Measurements from ENCODE around the gene DVL2. TPM values are rescaled to one million over a fixed set of nuclear protein-coding genes. Genes with fewer than 3 reads are reported as not detected.

The DVL2 gene
- total and polyA plus RNA-seq, 11 donors: 13.0 to 28.6 (median 17.2) TPM

- peaks cover 4 to 49% (median 21%) of the 10 kb centered on the region in 12 donors for H3K4me1 ChIP-seq
Measured at GRCh38 chr17:7281953-7282751, 47.8 kb upstream of the DVL2 start.

DNA sequence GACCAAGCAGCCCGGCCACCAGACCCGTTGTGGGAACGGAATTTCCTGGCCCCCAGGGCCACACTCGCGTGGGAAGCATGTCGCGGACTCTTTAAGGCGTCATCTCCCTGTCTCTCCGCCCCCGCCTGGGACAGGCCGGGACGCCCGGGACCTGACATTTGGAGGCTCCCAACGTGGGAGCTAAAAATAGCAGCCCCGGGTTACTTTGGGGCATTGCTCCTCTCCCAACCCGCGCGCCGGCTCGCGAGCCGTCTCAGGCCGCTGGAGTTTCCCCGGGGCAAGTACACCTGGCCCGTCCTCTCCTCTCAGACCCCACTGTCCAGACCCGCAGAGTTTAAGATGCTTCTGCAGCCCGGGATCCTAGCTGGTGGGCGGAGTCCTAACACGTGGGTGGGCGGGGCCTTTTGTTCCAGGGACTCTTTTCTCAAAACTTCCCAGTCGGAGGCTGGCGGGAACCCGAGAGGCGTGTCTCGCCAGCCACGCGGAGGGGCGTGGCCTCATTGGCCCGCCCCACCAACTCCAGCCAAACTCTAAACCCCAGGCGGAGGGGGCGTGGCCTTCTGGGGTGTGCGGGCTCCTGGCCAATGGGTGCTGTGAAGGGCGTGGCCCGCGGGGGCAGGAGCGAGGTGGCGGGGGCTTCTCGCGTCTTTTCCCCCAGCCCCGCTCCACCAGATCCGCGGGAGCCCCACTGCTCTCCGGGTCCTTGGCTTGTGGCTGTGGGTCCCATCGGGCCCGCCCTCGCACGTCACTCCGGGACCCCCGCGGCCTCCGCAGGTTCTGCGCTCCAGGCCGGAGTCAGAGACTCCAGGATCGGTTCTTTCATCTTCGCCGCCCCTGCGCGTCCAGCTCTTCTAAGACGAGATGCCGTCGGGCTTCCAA lies 47.0 kb upstream of the DVL2 start, which contains the start of gene SLC2A4:
Gene SLC2A4, plus strand, starts transcription at position 645 of the 879 bp plus-strand sequence. Its CDS starts 217 bp downstream, at position 862.
- peak; percentile 93 to 97 (median 96) for DNase-seq
- peaks cover 4 to 49% (median 21%) of the 10 kb centered on the region in 12 donors for H3K4me1 ChIP-seq
- peaks cover 0 to 29% (median 8%) of the 10 kb centered on the region in 9 donors for H3K36me3 ChIP-seq
- intact Hi-C loops (cut with DNase I): loop anchor here in 8 of 10 donors (1.0 to 10.0 kb wide), 6 partner anchors 15 to 66 kb away; partner anchors contain the start of gene ELP5 (in 1 of the 8)
- H3K27me3 ChIP-seq: peaks cover 0 to 24% (median 3%) of the 10 kb centered on the region in 9 donors
- H3K4me3 ChIP-seq: peak within 1 kb of the TSS; percentile 19 to 76 (median 64)
- TF ChIP-seq CTCF (IDR thresholded peaks at IDR 0.05): no peak
- peak; percentile 48 to 53 for TF ChIP-seq POLR2A (IDR thresholded peaks at IDR 0.05)
- ATAC-seq: peak; percentile 73 to 84 (median 80)
- peak within 1 kb of the TSS; percentile 90 to 99 (median 96) for H3K27ac ChIP-seq
- WGBS, 4 donors: 0% methylated on average over 43 to 71 of the region's 71 CpGs; no CpG with 5 or more reads in 1 of the 4 donors
- no peaks in the 10 kb centered on the region for H3K9me3 ChIP-seq

More at GRCh38 chr17:7281953-7282751, 47.8 kb upstream of the DVL2 start:
- WGBS, 4 donors: 0 to 7% (median 2%) methylated on average over 21 to 43 of the region's 43 CpGs
- Histone ChIP-seq H3K27me3 (peaks cover 0 to 24% (median 3%) of the 10 kb centered on the region in 9 donors), H3K36me3 (peaks cover 0 to 37% (median 8%) of the 10 kb centered on the region in 9 donors), H3K4me3 (peak overlapping the region; percentile 19 to 76 (median 64)), H3K9me3 (no peaks in the 10 kb centered on the region), H3K27ac (peak overlapping the region; percentile 84 to 99 (median 96))
- intact Hi-C loops (cut with DNase I): loop anchor here in 8 of 10 donors (1.0 to 10.0 kb wide), 6 partner anchors 14 to 65 kb away; partner anchors contain the start of gene ELP5 (in 1 of the 8)
- no peak for TF ChIP-seq CTCF (IDR thresholded peaks at IDR 0.05)
- peak in 1 of 2 donors; percentile 9 for TF ChIP-seq POLR2A (IDR thresholded peaks at IDR 0.05)
- peak; percentile 61 to 68 (median 66) for ATAC-seq
- DNase-seq: peak; percentile 84 to 89 (median 86)

- intact Hi-C loops (cut with DNase I): loop anchor here in 9 of 10 donors (1.0 to 10.0 kb wide), 7 partner anchors 16 to 67 kb away; partner anchors contain the start of gene ELP5 (in 1 of the 9)
- H3K36me3 ChIP-seq: peaks cover 0 to 21% (median 8%) of the 10 kb centered on the region in 9 donors
- ATAC-seq (peak; percentile 52 to 64 (median 58)), DNase-seq (peak; percentile 84 to 91 (median 86))
- peaks cover 4 to 49% (median 21%) of the 10 kb centered on the region in 12 donors for H3K4me1 ChIP-seq
- peak overlapping the region; percentile 90 to 99 (median 96) for H3K27ac ChIP-seq
- H3K9me3 ChIP-seq: no peaks in the 10 kb centered on the region
- H3K27me3 ChIP-seq: peaks cover 0 to 24% (median 3%) of the 10 kb centered on the region in 9 donors
- H3K4me3 ChIP-seq: peak overlapping the region in 11 of 12 donors; percentile 26 to 76 (median 65)
- 0 to 1% (median 0%) methylated on average over 24 to 29 of the region's 29 CpGs for WGBS, 4 donors
- TF ChIP-seq POLR2A (IDR thresholded peaks at IDR 0.05) (no peak), CTCF (IDR thresholded peaks at IDR 0.05) (peak; percentile 84 to 97 (median 94))
Measured at GRCh38 chr17:7280519-7281073, 46.3 kb upstream of the DVL2 start.

Data from heart left ventricle (tissue), 16 donors.